ENCODE data around the gene XIST.

XIST gene

GRCh38 chrX:73827406-73827805 is 25.1 kb downstream of the XIST start:
- TF ChIP-seq GATA3 (IDR thresholded peaks at IDR 0.05; ENCODE audit: low read depth, low read length) (no peak), GATA2 (IDR thresholded peaks at IDR 0.05; ENCODE audit: low read depth, low read length) (no peak)

- TF ChIP-seq GATA3 (IDR thresholded peaks at IDR 0.05; ENCODE audit: low read depth, low read length) (no peak), GATA2 (IDR thresholded peaks at IDR 0.05; ENCODE audit: low read depth, low read length) (no peak)
These were observed 25.5 kb downstream of the XIST start for GRCh38 chrX:73826996-73827395.

GRCh38 chrX:73825569-73825968 is 26.9 kb downstream of the XIST start:
- TF ChIP-seq GATA2 (IDR thresholded peaks at IDR 0.05; ENCODE audit: low read depth, low read length) (no peak), GATA3 (IDR thresholded peaks at IDR 0.05; ENCODE audit: low read depth, low read length) (no peak)

GRCh38 chrX:73823473-73824004 is 29.0 kb downstream of the XIST start:
- TF ChIP-seq GATA2 (IDR thresholded peaks at IDR 0.05; ENCODE audit: low read depth, low read length) (no peak), GATA3 (IDR thresholded peaks at IDR 0.05; ENCODE audit: low read depth, low read length) (no peak)

GRCh38 chrX:73822775-73823174 is 29.7 kb downstream of the XIST start:
- TF ChIP-seq GATA3 (IDR thresholded peaks at IDR 0.05; ENCODE audit: low read depth, low read length) (no peak; the same call in 1 of the 2 replicates), GATA2 (IDR thresholded peaks at IDR 0.05; ENCODE audit: low read depth, low read length) (no peak)

GRCh38 chrX:73821921-73822559 is 30.5 kb downstream of the XIST start:
- TF ChIP-seq GATA3 (IDR thresholded peaks at IDR 0.05; ENCODE audit: low read depth, low read length) (no peak), GATA2 (IDR thresholded peaks at IDR 0.05; ENCODE audit: low read depth, low read length) (no peak)

GRCh38 chrX:73818200-73819116 is 34.1 kb downstream of the XIST start:
- TF ChIP-seq GATA3 (IDR thresholded peaks at IDR 0.05; ENCODE audit: low read depth, low read length) (no peak), GATA2 (IDR thresholded peaks at IDR 0.05; ENCODE audit: low read depth, low read length) (no peak)

GRCh38 chrX:73817393-73818199 is 34.9 kb downstream of the XIST start:
- TF ChIP-seq GATA3 (IDR thresholded peaks at IDR 0.05; ENCODE audit: low read depth, low read length) (no peak), GATA2 (IDR thresholded peaks at IDR 0.05; ENCODE audit: low read depth, low read length) (no peak)

GRCh38 chrX:73812256-73812655 is 40.3 kb downstream of the XIST start:
- TF ChIP-seq GATA2 (IDR thresholded peaks at IDR 0.05; ENCODE audit: low read depth, low read length) = no peak
- no peak for TF ChIP-seq GATA3 (IDR thresholded peaks at IDR 0.05; ENCODE audit: low read depth, low read length)

- no peak for TF ChIP-seq GATA3 (IDR thresholded peaks at IDR 0.05; ENCODE audit: low read depth, low read length)
- no peak for TF ChIP-seq GATA2 (IDR thresholded peaks at IDR 0.05; ENCODE audit: low read depth, low read length)
These were observed 52.6 kb downstream of the XIST start for GRCh38 chrX:73799888-73800287.

GRCh38 chrX:73785493-73785892 is 67.0 kb downstream of the XIST start:
- TF ChIP-seq GATA3 (IDR thresholded peaks at IDR 0.05; ENCODE audit: low read depth, low read length) (no peak), GATA2 (IDR thresholded peaks at IDR 0.05; ENCODE audit: low read depth, low read length) (no peak)
